ENCODE measurements around the gene ZNF516.

ZNF516 gene

GRCh38 chr18:76357585-76358260, 137.3 kb downstream of the ZNF516 start:
- TF ChIP-seq CTCF (IDR thresholded peaks at IDR 0.05; ENCODE audit: low read depth, low read length), result no peak
- no peak overlapping the region for H3K4me3 ChIP-seq (ENCODE audit: low read depth, low read length)

GRCh38 chr18:76357174-76357573, 137.9 kb downstream of the ZNF516 start:
- no peak for TF ChIP-seq CTCF (IDR thresholded peaks at IDR 0.05; ENCODE audit: low read depth, low read length)

GRCh38 chr18:76356666-76357065, 138.4 kb downstream of the ZNF516 start:
- H3K4me3 ChIP-seq (ENCODE audit: low read depth, low read length), result no peak overlapping the region
- TF ChIP-seq CTCF (IDR thresholded peaks at IDR 0.05; ENCODE audit: low read depth, low read length), result no peak

More at GRCh38 chr18:76357174-76357573, 137.9 kb downstream of the ZNF516 start:
- no peak overlapping the region for H3K4me3 ChIP-seq (ENCODE audit: low read depth, low read length)

GRCh38 chr18:76354348-76354747, 140.7 kb downstream of the ZNF516 start:
- H3K4me3 ChIP-seq (ENCODE audit: low read depth, low read length), result no peak overlapping the region
- TF ChIP-seq CTCF (IDR thresholded peaks at IDR 0.05; ENCODE audit: low read depth, low read length), result no peak

GRCh38 chr18:76353500-76353899, 141.5 kb downstream of the ZNF516 start:
- no peak overlapping the region for H3K4me3 ChIP-seq (ENCODE audit: low read depth, low read length)
- TF ChIP-seq CTCF (IDR thresholded peaks at IDR 0.05; ENCODE audit: low read depth, low read length), result no peak

- no peak overlapping the region for H3K4me3 ChIP-seq (ENCODE audit: low read depth, low read length)
- no peak for TF ChIP-seq CTCF (IDR thresholded peaks at IDR 0.05; ENCODE audit: low read depth, low read length)
These were observed 142.0 kb downstream of the ZNF516 start for GRCh38 chr18:76353046-76353445.

GRCh38 chr18:76351961-76352581, 143.0 kb downstream of the ZNF516 start:
- peak overlapping the region; percentile 36 for H3K4me3 ChIP-seq (ENCODE audit: low read depth, low read length)
- TF ChIP-seq CTCF (IDR thresholded peaks at IDR 0.05; ENCODE audit: low read depth, low read length), result no peak
